Limb (tissue), 2 donors: ENCODE data around the gene OSBP2.

Source experiments
- DNase-seq, 2 donors: peaks; one replicate each; pipeline ENCODE4 v3.0.0-alpha.2; 2016; ENCODE audit errors: extremely low spot score in 2 of 2

Gene OSBP2

DNA sequence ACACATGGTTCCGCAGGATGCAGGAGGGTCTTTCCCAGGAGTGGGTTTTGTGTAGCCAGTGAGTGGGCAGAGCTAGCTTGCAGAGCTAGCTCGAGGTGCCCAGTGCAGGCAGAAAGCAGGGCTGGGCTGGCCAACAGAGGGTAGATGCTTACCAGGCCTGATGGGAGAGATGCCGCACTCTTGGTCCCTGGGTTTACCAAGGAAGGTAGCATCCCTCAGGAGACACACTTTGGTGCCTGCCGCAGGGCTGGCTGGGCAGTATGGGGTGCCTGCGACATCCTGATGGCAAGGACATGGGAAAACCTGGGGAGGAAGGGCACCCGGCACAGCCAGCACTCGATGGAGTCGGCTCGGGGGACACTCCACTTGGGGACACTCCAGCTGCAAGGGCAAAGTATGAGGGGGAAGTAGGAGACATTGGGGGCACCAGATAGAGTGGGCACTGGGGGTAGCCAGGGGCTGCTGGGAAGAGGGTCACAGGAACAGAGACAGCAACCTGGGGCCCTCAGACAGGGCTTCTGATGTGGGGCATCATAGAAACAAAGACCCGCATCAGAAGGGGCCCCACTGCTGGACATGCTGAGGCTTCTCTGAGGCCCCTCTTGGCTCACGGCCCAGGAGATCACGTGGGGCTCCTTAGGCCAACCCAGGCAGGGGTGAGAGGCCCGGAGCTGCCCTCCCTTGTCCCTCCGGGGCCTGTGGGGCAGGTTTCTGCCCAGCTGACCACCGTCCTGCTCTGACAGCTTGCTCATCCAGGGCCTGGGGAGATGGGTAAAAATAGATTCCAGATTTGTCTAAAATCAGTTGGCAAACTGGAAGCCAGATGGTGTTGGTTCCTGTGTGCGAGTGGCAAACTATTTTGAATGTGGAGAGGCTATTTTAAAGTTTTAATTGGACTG lies 184.1 kb downstream of the OSBP2 start:
- peak in 1 of 2 donors; percentile 60 for DNase-seq

DNA sequence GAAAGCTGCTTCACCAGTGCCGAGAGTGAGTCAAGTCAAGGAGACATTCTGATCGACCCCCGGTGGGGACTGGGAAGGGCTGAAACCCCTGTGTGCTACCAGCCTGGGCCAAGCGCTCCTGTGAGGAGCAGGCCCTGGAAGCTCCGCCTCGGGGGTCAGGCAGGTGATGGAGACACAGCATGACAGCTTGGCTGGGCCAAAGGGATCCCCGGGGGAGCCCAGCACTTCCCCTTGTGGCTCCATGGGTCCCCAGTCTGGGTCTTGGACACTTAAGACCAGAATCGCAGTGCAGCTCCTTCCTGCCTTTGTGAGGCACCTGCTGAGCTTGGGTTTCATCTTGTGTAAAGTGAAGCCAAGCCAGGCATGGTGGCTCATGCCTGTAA lies 184.7 kb downstream of the OSBP2 start:
- DNase-seq: no peak

DNA sequence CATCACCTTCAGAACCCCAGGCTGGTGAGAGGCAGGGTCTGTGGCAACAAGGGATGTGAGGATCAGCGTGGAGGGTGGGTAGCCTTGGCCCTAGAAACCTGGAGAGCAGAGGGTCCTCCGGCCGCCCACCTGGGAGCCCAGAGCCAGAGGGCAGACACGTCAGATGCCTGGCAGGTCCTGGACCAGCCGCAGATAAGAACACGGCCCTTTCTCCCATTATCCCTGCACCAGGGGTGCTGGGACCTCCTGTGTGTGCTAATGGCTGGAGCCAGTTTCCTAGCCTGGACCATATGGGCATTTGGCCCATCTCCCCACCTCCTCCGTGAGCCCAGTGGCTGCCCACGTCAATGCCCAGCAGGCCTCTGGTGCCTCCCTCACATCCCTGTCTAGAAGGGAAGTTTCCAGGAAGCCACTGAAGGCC lies 185.5 kb downstream of the OSBP2 start:
- no peak for DNase-seq

DNA sequence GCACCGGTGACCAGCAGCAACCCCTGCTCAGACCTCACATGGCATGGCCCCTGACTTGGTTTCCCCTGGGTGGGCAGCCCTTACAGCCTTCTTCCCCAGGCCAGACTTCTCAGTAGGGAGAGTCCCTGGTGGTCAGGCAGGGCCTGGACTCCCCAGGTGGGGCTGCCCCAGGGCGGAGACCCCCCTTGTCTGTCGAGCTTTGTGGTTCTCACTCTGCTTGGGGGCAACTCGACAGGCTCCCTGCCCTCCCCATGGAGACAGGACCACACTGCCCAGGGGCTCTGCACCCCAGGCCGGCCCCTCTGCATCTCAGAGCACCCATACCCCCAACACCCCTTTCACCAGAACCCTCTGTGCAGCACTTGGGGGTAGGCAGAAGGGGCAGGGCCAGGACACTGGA lies 186.2 kb downstream of the OSBP2 start:
- peak in 1 of 2 donors; percentile 22 for DNase-seq

GRCh38 chr22:30881361-30882183 lies 186.9 kb downstream of the OSBP2 start:
- DNase-seq: peak in 1 of 2 donors; percentile 45

DNA sequence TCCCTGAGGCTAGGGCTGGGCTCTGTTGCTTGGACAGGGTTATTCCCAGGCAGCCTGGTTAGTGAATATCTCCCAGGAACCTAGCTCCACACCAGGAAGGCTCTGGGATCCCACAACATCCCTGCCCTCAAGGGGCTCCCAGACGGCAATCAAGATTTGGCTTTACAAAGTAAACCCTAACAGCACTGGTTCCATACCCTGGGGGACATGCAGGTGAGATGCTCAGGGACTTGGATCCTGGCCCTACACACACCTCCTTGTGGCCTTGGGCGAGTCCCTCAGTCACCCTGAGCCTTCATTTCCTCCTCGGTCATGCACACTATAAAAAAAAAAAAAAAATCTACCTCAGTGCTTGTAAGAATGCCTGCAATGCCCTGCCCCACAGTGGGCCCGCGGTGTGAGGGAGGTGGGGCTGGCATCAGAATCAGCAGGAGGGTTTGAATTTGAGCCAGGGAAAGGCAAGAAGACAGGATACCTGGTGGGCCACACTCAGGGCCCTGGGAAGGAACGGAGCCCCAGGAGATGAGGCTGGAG lies 187.6 kb downstream of the OSBP2 start:
- no peak for DNase-seq

DNA sequence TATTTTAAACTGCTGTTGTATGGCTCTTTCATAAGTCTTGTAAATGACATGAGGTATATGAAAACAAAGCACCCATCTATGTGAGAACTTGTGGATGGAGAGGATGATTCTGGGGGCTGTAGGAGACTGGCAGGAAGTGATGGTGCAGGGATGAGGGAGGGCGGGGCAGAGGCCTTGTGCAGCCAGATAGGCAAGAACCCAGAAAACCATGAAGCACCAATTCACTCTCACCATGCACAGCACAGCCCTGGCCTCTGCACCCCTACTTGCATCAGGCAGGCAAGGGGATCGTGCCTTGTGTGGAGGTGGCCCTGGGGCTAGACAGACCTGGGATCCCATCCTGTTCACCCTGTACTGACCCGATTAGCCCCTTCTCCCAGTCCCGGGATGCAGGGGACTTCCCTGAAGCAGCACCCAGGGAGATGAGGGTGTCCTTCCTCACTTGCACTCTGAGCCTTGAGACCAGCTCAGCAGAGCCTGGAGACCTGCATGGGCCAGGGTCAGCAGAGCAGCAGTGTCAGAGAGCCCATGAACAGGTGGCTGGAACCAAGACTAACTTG lies 188.4 kb downstream of the OSBP2 start:
- DNase-seq: no peak

- no peak for DNase-seq
These were observed 189.0 kb downstream of the OSBP2 start for GRCh38 chr22:30883586-30884145.

GRCh38 chr22:30884211-30885000 lies 189.7 kb downstream of the OSBP2 start:
- no peak for DNase-seq

- no peak for DNase-seq
These were observed 190.3 kb downstream of the OSBP2 start for GRCh38 chr22:30885001-30885366.

GRCh38 chr22:30885591-30885990 lies 190.9 kb downstream of the OSBP2 start:
- peak in 1 of 2 donors; percentile 21 for DNase-seq

DNA sequence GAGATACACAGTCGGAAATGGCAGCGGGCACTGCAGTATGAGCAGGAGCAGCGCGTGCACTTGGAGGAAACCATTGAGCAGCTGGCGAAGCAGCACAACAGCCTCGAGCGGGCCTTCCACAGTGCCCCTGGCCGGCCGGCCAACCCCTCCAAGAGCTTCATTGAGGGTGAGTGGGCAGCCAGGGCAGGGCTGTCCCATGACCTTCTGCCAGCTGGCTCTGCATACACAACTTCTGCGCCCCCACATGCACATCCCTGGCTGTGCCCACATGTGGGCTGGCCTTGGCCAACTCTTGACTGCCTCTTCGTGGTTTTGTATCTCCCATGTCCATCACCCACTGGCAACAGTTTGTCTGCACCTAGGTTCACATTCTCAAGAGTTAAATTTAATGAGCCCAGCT lies 192.8 kb downstream of the OSBP2 start:
- DNase-seq: no peak

GRCh38 chr22:30887861-30888260 lies 193.2 kb downstream of the OSBP2 start:
- DNase-seq: no peak

- DNase-seq: no peak
These were observed 194.8 kb downstream of the OSBP2 start for GRCh38 chr22:30889268-30889995.

- DNase-seq: no peak
These were observed 195.4 kb downstream of the OSBP2 start for GRCh38 chr22:30889996-30890480.

DNA sequence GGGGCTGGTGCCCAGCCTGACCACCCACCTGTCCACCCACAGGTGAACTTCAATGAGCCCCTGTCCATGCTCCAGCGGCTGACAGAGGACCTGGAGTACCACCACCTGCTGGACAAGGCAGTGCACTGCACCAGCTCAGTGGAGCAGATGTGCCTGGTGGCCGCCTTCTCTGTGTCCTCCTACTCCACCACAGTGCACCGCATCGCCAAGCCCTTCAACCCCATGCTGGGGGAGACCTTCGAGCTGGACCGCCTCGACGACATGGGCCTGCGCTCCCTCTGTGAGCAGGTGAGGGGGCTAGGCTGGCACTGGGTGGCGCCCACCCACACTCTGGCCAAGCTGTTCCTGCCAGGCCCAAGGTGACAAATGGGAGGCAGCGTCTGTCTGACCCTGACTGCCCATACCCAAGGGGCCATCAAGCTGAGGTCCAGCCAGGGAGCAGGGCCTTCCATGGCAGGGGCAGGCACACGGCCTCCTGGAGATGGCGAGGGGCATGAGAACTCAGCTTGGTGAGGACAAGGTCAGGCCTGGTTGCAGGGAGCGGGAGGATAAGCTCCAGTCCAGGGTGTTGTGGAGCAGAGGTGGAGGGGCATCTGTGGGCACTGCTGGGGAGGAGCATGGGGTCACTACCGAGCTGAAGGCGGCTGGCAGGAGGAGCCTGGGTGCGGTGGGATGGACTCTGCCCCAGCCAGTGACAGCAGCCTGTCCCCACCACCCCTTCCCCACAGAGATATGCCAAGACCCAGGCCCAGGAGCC lies 196.2 kb downstream of the OSBP2 start:
- DNase-seq: peak in 1 of 2 donors; percentile 44

DNA sequence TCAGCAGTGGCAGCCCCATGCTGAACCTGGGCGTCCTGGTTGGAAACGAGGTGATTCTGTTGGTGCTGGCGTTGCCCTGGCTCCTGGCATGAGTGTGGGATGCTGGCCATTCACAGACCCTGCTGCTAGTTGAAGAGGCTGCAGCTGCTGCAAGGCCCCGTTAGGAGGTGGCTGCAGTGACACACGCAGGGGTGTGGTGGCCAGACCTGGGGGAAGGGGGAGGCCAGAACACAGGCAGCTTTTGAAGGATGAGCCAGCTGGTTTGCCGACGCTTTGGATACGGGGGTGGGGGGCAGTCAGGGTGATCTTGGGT lies 196.7 kb downstream of the OSBP2 start:
- DNase-seq: no peak

GRCh38 chr22:30891781-30892180 lies 197.1 kb downstream of the OSBP2 start:
- no peak for DNase-seq

DNA sequence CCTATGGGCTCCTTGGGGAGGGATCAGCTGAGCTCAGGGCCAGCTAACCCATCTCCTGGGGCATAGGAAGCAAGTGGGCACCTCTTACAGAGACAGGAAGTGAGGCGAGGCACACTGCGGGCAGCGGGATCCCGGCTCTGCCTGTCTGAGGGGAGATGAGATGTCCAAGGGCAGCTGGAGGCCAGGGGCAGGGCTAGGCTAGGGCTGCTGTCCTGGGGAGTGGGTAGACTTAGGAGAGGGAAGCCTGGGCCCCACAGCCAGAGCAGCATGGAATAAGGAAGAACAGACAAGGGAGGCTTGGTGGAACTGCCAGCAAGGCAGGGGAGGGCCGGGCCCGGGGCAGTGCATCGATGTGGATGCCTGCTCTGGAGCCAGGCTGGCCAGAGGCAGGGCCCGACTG lies 197.6 kb downstream of the OSBP2 start:
- DNase-seq: no peak
